Heart left ventricle (tissue), 16 donors: ENCODE results near the gene FOCAD. TPM values are rescaled to one million over a fixed set of nuclear protein-coding genes. Genes with fewer than 3 reads are reported as not detected.

Experiments
- ATAC-seq, 4 donors: fragments of 200-7000 bp; cut with Tn5 transposase; one replicate each; pipeline ENCODE4 v1.9.1; 2020 to 2022; ENCODE audit warnings: moderate library complexity in 4 of 4, mild to moderate bottlenecking in 3 of 4, moderate number of reproducible peaks in 1 of 4
- DNase-seq, 5 donors: peaks; one replicate each; pipeline ENCODE4 v3.0.0-alpha.2; 2020
- H3K27ac ChIP-seq, 12 donors: fragments of 200-600 bp; sonication (generic) in 4 of 12; one replicate each; pipeline versions ENCODE4 v1.5.0 to v1.8.0; 2016 to 2022; ENCODE audit warnings: mild to moderate bottlenecking in 2 of 12
- H3K27me3 ChIP-seq, 9 donors: fragments of 200-600 bp; sonication (generic) in 2 of 9; one replicate each; pipeline versions ENCODE4 v1.5.1 to v1.8.0; 2016 to 2022; ENCODE audit warnings: mild to moderate bottlenecking in 3 of 9
- H3K36me3 ChIP-seq, 9 donors: fragments of 200-600 bp; sonication (generic) in 2 of 9; one replicate each; pipeline versions ENCODE4 v1.5.0 to v1.8.0; 2018 to 2022; ENCODE audit warnings: mild to moderate bottlenecking in 2 of 9
- H3K4me1 ChIP-seq, 12 donors: fragments of 200-600 bp; sonication (generic) in 4 of 12; one replicate each; pipeline versions ENCODE4 v1.5.0 to v1.8.0; 2016 to 2022; ENCODE audit warnings: mild to moderate bottlenecking in 3 of 12
- H3K4me3 ChIP-seq, 12 donors: fragments of 200-600 bp; sonication (generic) in 4 of 12; one replicate each; pipeline versions ENCODE4 v1.5.0 to v1.8.0; 2017 to 2022; ENCODE audit warnings: mild to moderate bottlenecking in 9 of 12, moderate library complexity in 4 of 12
- H3K9me3 ChIP-seq, 12 donors: fragments of 200-600 bp; sonication (generic) in 4 of 12; one replicate each; pipeline versions ENCODE4 v1.5.0 to v1.8.0; 2016 to 2022; ENCODE audit warnings: mild to moderate bottlenecking in 1 of 12
- CTCF ChIP-seq, 12 donors: fragments of 200-600 bp; sonication (generic) in 4 of 12; IDR thresholded peaks; one replicate each; pipeline versions ENCODE4 v1.5.0 to v1.8.0; 2018 to 2022; ENCODE audit warnings: antibody characterized with exemption in 12 of 12, mild to moderate bottlenecking in 5 of 12
- POLR2A ChIP-seq, 2 donors: fragments of 450-650 bp; IDR thresholded peaks; one replicate each; pipeline ENCODE4 v1.6.1; 2017; ENCODE audit warnings: antibody characterized with exemption in 2 of 2, mild to moderate bottlenecking in 2 of 2, moderate library complexity in 2 of 2
- WGBS, 4 donors: extraction: QIAGEN DNeasy Blood & Tissue Kit in 2 of 4; methylation state at CpG; one replicate each; pipeline versions ENCODE4 v1.1.5 to v1.1.7; 2013 to 2018; 5-methylcytosine and 5-hydroxymethylcytosine counted together
- intact Hi-C, 10 donors: fragments of 100-400 bp; cut with DNase I; formaldehyde crosslinking; loops; one replicate each; pipeline versions ENCODE4 v1.11.1 to v1.14.2; 2022
- polyA plus RNA-seq, 2 donors: library from polyadenylated mRNA; stranded (reverse); fragments of 200-250 nt; gene quantifications; one replicate each; pipeline ENCODE4 v1.2.3, GENCODE V29; 2013
- total RNA-seq, 9 donors: library from RNA; depleted of rRNA in 2 of 9; stranded (reverse); fragments of >200 nt in 2 of 9; fragmentation: NEBNext Ultra II Directional in 3 of 9; extraction: Animal tissue kit (Norgen Biotek cat#: 25700) in 3 of 9; gene quantifications; one replicate each; pipeline versions ENCODE4 v1.1.0 to v1.2.4, GENCODE V29; 2016 to 2023
- donor health status: ischemic (EF 13 %, LVEDD 7.1; RV severe dilation, severe dysfunction).
- donor health status: healthy with polysubstance abuse.
- donor health status: DM: no; HTN: yes; CAD: no.
- donor health status: DM: no; HTN: no; CAD: no.
- donor health status: ischemic (EF 25% LVEDD 6.9; RV normal size, moderate dysfunction).
- donor health status: ischemic (EF 25% LVEDD 5.7; RV mildly dilated, moderate dysfunction).
- donor health status: healthy.
- donor health status: DM: yes; HTN: yes; CAD: no.
- donor health status: ischemic (EF 35%, LVEDD 5.7; RV mildly dilated, moderate dysfunction).
- donor health status: nonischemic (EF 11% LVEDD 7.7; RV severe dilation, severe dysfunction).
- donor health status: DM: yes; HTN: yes; CAD: no.
- donor health status: PGD.
- donor health status: ischemic (EF 29% LVEDD 5.4; RV normal size, mild dysfunction).
- donor health status: nonischemic (EF 23%, LVEDD 6.1; RV moderate dilation, normal function).

Gene FOCAD
- total and polyA plus RNA-seq, 11 donors = 8.6 to 39.5 (median 28.3) TPM

GRCh38 chr9:20749496-20750198 lies 65.6 kb downstream of the FOCAD start:
- Histone ChIP-seq H3K9me3 (no peaks in the 10 kb centered on the region), H3K4me1 (peaks cover 0 to 11% (median 0%) of the 10 kb centered on the region in 12 donors), H3K27me3 (no peaks in the 10 kb centered on the region), H3K36me3 (peaks cover 0 to under 1% (median 0%) of the 10 kb centered on the region in 9 donors), H3K4me3 (no peak overlapping the region), H3K27ac (no peak overlapping the region)
- TF ChIP-seq CTCF (IDR thresholded peaks at IDR 0.05) (no peak), POLR2A (IDR thresholded peaks at IDR 0.05) (no peak)
- 85 to 93% (median 90%) methylated on average over 1 of the region's 1 CpG for WGBS, 4 donors
- intact Hi-C loops = no loop called here
- ATAC-seq (no peak), DNase-seq (no peak)

GRCh38 chr9:20753761-20754160 lies 69.7 kb downstream of the FOCAD start:
- no peak for TF ChIP-seq CTCF (IDR thresholded peaks at IDR 0.05)
- no peak for TF ChIP-seq POLR2A (IDR thresholded peaks at IDR 0.05)
- Histone ChIP-seq H3K4me1 (peaks cover 0 to 14% (median 0%) of the 10 kb centered on the region in 12 donors), H3K27me3 (no peaks in the 10 kb centered on the region), H3K4me3 (no peak overlapping the region), H3K9me3 (no peaks in the 10 kb centered on the region), H3K27ac (no peak overlapping the region), H3K36me3 (peaks cover 0 to 9% (median 0%) of the 10 kb centered on the region in 9 donors)
- 97 to 99% (median 98%) methylated on average over 3 of the region's 3 CpGs for whole genome bisulfite sequencing, 4 donors
- DNase-seq (no peak), ATAC-seq (no peak)
- intact Hi-C loops = no loop called here

- intact Hi-C loops = no loop called here
Observed at GRCh38 chr9:20754556-20754955, 70.5 kb downstream of the FOCAD start.

More at GRCh38 chr9:20754556-20754955, 70.5 kb downstream of the FOCAD start:
- H3K4me3 ChIP-seq = no peak overlapping the region
- no peaks in the 10 kb centered on the region for H3K9me3 ChIP-seq
- TF ChIP-seq CTCF (IDR thresholded peaks at IDR 0.05) (no peak), POLR2A (IDR thresholded peaks at IDR 0.05) (no peak)
- H3K27ac ChIP-seq = no peak overlapping the region
- no peak for DNase-seq
- no peak for ATAC-seq
- peaks cover 0 to 10% (median 0%) of the 10 kb centered on the region in 9 donors for H3K36me3 ChIP-seq
- peaks cover 0 to 14% (median 0%) of the 10 kb centered on the region in 12 donors for H3K4me1 ChIP-seq
- 98 to 100% (median 98%) methylated on average over 2 of the region's 2 CpGs for WGBS, 4 donors
- H3K27me3 ChIP-seq = no peaks in the 10 kb centered on the region
